GM18499 (cell line): ENCODE results near the gene CCDC33.
"Not testable (repeated sequence)": the region's sequence is repeated elsewhere in the genome, so short reads cannot be mapped to it uniquely, and the experiment has no call there.

Source experiments
- ATAC-seq: cut with Tn5 transposase; IDR thresholded peaks from one replicate; pipeline ENCODE4 v1.9.1; 2021; ENCODE audit warnings: moderate number of reproducible peaks; ENCODE audit not compliant: insufficient read depth, unreplicated experiment

Gene CCDC33

GRCh38 chr15:74350295-74351275, 114.5 kb downstream of the CCDC33 start:
- no peak for ATAC-seq

GRCh38 chr15:74351670-74352069, 115.5 kb downstream of the CCDC33 start:
- no peak for ATAC-seq

GRCh38 chr15:74352393-74352910, 116.3 kb downstream of the CCDC33 start:
- ATAC-seq = no peak

GRCh38 chr15:74353992-74354391, 117.9 kb downstream of the CCDC33 start:
- not testable (repeated sequence) for ATAC-seq

- ATAC-seq = not testable (repeated sequence)
Observed at GRCh38 chr15:74356050-74356449, 119.9 kb downstream of the CCDC33 start.

- ATAC-seq = not testable (repeated sequence)
Observed at GRCh38 chr15:74357514-74357913, 121.4 kb downstream of the CCDC33 start.

GRCh38 chr15:74359376-74359775, 123.2 kb downstream of the CCDC33 start:
- ATAC-seq = not testable (repeated sequence)

GRCh38 chr15:74360855-74361254, 124.7 kb downstream of the CCDC33 start:
- not testable (repeated sequence) for ATAC-seq

GRCh38 chr15:74362482-74362881, 126.4 kb downstream of the CCDC33 start:
- no peak for ATAC-seq

GRCh38 chr15:74364936-74365597, 128.9 kb downstream of the CCDC33 start:
- ATAC-seq = no peak

GRCh38 chr15:74365598-74366445, 129.7 kb downstream of the CCDC33 start:
- ATAC-seq = no peak

- no peak for ATAC-seq
Observed at GRCh38 chr15:74367296-74367854, 131.2 kb downstream of the CCDC33 start, which contains the start of gene CYP11A1. CYP11A1 (minus strand) TSS chr15:74367646; CDS start chr15:74367585, 61 bp downstream.

GRCh38 chr15:74368121-74368520, 132.0 kb downstream of the CCDC33 start:
- ATAC-seq = no peak

GRCh38 chr15:74369084-74369745, 133.1 kb downstream of the CCDC33 start:
- ATAC-seq = no peak

GRCh38 chr15:74369756-74370155, 133.6 kb downstream of the CCDC33 start:
- ATAC-seq = no peak

GRCh38 chr15:74370471-74370870, 134.3 kb downstream of the CCDC33 start:
- ATAC-seq = no peak

- ATAC-seq = no peak
Observed at GRCh38 chr15:74373056-74373650, 137.0 kb downstream of the CCDC33 start.

GRCh38 chr15:74373731-74374647, 137.9 kb downstream of the CCDC33 start:
- ATAC-seq = no peak
